ENCODE data around the gene HOXD8. TPM values are rescaled to one million over a fixed set of nuclear protein-coding genes. Genes with fewer than 3 reads are reported as not detected.

The HOXD8 gene
- total RNA-seq, 1 experiment from 2014 or later, result 0.39 TPM

GRCh38 chr2:176172007-176172894 lies 42.7 kb downstream of the HOXD8 start:
- intact Hi-C loops (cut with micrococcal nuclease; ENCODE audit: unreplicated experiment), result no loop called here
- DNase-seq, result no peak
- CTCF ChIA-PET, result no interaction called here
- Histone ChIP-seq H3K79me2 (ENCODE audit: low read depth) (no peaks in the 10 kb centered on the region), H2AFZ (no peak overlapping the region), H3K27me3 (ENCODE audit: insufficient read depth, low read depth) (peaks cover 41% of the 10 kb centered on the region), H3K27ac (no peak overlapping the region), H3K9me2 (ENCODE audit: insufficient read depth) (no peaks in the 10 kb centered on the region), H3F3A (ENCODE audit: insufficient read depth, low read depth) (no peaks in the 10 kb centered on the region), H3K4me1 (replicated peaks; ENCODE audit: insufficient read depth) (no peaks in the 10 kb centered on the region), H3K9me3 (ENCODE audit: insufficient read depth, low read depth) (no peaks in the 10 kb centered on the region), H3K36me3 (ENCODE audit: low read depth) (no peaks in the 10 kb centered on the region), H4K20me1 (ENCODE audit: insufficient read depth) (no peaks in the 10 kb centered on the region), H3K4me3 (no peak overlapping the region), H3K4me2 (no peak overlapping the region)
- TF ChIP-seq EZH2 (IDR thresholded peaks at IDR 0.05; ENCODE audit: low read depth) (no peak), CTCF (conservative IDR thresholded peaks at IDR 0.05) (no peak)
- no TSS peak for BruUV-seq (replicated peaks)
- POLR2A ChIA-PET (ENCODE audit: unreplicated experiment), result no interaction called here

GRCh38 chr2:176172895-176173566 lies 43.5 kb downstream of the HOXD8 start:
- Histone ChIP-seq H2AFZ (no peak overlapping the region), H3K27ac (no peak overlapping the region), H3K9me2 (ENCODE audit: insufficient read depth) (no peaks in the 10 kb centered on the region), H3K27me3 (ENCODE audit: insufficient read depth, low read depth) (peaks cover 43% of the 10 kb centered on the region), H3K79me2 (ENCODE audit: low read depth) (no peaks in the 10 kb centered on the region), H4K20me1 (ENCODE audit: insufficient read depth) (no peaks in the 10 kb centered on the region), H3K9me3 (ENCODE audit: insufficient read depth, low read depth) (no peaks in the 10 kb centered on the region), H3K4me3 (no peak overlapping the region), H3K36me3 (ENCODE audit: low read depth) (no peaks in the 10 kb centered on the region), H3K4me1 (replicated peaks; ENCODE audit: insufficient read depth) (no peaks in the 10 kb centered on the region), H3F3A (ENCODE audit: insufficient read depth, low read depth) (no peaks in the 10 kb centered on the region), H3K4me2 (no peak overlapping the region)
- ChIA-PET POLR2A (ENCODE audit: unreplicated experiment) (no interaction called here), CTCF (no interaction called here)
- intact Hi-C loops (cut with micrococcal nuclease; ENCODE audit: unreplicated experiment), result no loop called here
- TF ChIP-seq EZH2 (IDR thresholded peaks at IDR 0.05; ENCODE audit: low read depth) (no peak), CTCF (conservative IDR thresholded peaks at IDR 0.05) (no peak)
- BruUV-seq (replicated peaks), result no TSS peak
- DNase-seq, result no peak

- no TSS peak for BruUV-seq (replicated peaks)
Measured at GRCh38 chr2:176173567-176174381, 44.3 kb downstream of the HOXD8 start.

More at GRCh38 chr2:176173567-176174381, 44.3 kb downstream of the HOXD8 start:
- ChIA-PET CTCF (no interaction called here), POLR2A (ENCODE audit: unreplicated experiment) (no interaction called here)
- Histone ChIP-seq H3K27me3 (ENCODE audit: insufficient read depth, low read depth) (peaks cover 45% of the 10 kb centered on the region), H3K4me1 (replicated peaks; ENCODE audit: insufficient read depth) (no peaks in the 10 kb centered on the region), H3K36me3 (ENCODE audit: low read depth) (no peaks in the 10 kb centered on the region), H2AFZ (no peak overlapping the region), H3K27ac (no peak overlapping the region), H3K9me3 (ENCODE audit: insufficient read depth, low read depth) (no peaks in the 10 kb centered on the region), H3K4me3 (no peak overlapping the region), H4K20me1 (ENCODE audit: insufficient read depth) (no peaks in the 10 kb centered on the region), H3K9me2 (ENCODE audit: insufficient read depth) (no peaks in the 10 kb centered on the region), H3F3A (ENCODE audit: insufficient read depth, low read depth) (no peaks in the 10 kb centered on the region), H3K4me2 (no peak overlapping the region), H3K79me2 (ENCODE audit: low read depth) (no peaks in the 10 kb centered on the region)
- intact Hi-C loops (cut with micrococcal nuclease; ENCODE audit: unreplicated experiment), result no loop called here
- TF ChIP-seq EZH2 (IDR thresholded peaks at IDR 0.05; ENCODE audit: low read depth), result no peak
- TF ChIP-seq CTCF (conservative IDR thresholded peaks at IDR 0.05), result no peak
- DNase-seq, result no peak
